ENCODE data around the gene PAK6.
A peak's percentile ranks its signal among the peaks of the same experiment; 100 is the strongest.

DNA sequence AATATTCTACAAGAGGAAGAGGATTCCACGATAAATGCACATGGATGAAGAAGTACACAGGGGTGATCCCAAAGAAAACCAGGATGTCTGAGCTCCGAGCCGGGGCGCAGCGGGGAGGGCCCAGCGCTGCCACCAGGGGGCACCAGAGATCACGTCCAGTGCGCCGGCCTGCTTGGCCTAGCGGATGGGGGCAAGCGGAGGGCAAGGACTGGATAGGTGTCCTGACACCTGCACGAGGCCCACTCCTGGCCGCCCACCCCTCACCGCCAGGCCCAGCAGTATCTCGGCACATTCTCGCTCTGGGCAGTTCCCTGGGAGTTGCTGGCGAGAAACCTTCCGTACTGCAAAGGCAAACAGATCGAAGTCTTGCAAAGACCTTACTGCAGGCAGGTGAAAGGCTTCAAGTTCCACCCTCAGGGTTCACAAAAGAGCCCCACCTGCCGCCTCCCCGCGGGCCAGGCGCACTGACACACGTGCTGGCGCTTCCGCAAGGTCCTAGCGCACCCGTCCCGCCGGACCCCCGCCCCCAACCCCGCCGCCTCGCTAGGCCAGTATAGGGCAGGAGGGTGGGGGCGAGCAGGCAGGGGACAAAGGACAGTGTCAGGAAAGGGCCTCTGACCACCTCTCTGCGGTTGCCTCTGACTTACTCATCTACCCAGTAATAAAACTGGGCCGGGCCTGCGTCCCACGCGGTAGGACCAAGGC, 40.7 kb downstream of the PAK6 start:
- TF ChIP-seq, protein P1, sequence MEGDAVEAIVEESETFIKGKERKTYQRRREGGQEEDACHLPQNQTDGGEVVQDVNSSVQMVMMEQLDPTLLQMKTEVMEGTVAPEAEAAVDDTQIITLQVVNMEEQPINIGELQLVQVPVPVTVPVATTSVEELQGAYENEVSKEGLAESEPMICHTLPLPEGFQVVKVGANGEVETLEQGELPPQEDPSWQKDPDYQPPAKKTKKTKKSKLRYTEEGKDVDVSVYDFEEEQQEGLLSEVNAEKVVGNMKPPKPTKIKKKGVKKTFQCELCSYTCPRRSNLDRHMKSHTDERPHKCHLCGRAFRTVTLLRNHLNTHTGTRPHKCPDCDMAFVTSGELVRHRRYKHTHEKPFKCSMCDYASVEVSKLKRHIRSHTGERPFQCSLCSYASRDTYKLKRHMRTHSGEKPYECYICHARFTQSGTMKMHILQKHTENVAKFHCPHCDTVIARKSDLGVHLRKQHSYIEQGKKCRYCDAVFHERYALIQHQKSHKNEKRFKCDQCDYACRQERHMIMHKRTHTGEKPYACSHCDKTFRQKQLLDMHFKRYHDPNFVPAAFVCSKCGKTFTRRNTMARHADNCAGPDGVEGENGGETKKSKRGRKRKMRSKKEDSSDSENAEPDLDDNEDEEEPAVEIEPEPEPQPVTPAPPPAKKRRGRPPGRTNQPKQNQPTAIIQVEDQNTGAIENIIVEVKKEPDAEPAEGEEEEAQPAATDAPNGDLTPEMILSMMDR (conservative IDR thresholded peaks at IDR 0.05; ENCODE audit: low read depth, low read length): peak; percentile 99
- TF ChIP-seq EZH2 (IDR thresholded peaks at IDR 0.05; ENCODE audit: borderline replicate concordance, low read depth, low read length, poor library complexity, severe bottlenecking): no peak
